RKO (cell line): ENCODE data around the gene NINJ2.
A peak's percentile ranks its signal among the peaks of the same experiment; 100 is the strongest.

ENCODE experiments used
- DNase-seq: peaks from one replicate; pipeline ENCODE4 v3.0.0-alpha.2; 2016; ENCODE audit warnings: low spot score

Gene NINJ2

DNA sequence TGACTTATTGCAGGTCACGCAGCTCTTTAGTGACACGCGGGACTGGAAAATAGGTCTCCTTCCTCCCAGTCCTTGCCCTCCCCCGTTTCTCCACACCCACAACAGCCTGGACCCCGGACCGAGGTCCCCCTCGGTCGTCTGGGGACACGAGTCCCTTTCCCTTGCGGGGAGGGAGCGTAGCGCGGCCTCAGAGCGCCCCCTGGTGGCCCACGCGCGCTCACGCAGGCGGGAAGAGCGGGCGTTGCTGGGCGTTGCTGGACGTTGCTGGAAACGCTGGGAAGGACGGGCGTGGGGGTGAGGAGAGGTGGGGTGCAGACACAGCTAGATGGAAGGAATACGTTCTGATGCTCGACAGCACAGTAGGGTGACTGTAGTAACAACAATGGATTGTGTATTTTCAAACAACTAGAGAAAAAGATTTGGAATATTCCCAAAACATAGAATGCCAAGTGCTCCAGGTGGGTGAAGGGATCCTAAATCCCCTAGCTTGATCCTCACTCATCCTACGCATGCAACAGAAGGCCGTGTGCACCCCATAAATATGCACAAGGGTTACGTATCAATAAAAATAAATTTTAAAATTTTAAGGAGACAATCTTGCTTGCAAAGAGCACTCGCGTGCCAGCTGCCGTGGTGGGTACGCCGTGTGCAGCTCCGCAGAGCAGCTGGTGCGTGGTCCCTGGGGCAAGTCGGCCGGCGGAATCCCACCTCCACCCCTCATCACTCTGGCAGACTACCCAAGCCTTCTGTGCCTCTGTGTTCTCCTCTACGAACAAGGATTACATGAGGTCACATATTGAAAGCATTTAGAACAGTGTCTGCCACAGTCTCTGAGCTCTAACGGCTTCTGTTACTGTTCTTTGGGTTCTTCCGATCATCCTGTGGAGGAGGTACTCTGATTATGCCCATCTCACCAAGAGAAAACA, 116.1 kb downstream of the NINJ2 start:
- peak; percentile 65 for DNase-seq

DNA sequence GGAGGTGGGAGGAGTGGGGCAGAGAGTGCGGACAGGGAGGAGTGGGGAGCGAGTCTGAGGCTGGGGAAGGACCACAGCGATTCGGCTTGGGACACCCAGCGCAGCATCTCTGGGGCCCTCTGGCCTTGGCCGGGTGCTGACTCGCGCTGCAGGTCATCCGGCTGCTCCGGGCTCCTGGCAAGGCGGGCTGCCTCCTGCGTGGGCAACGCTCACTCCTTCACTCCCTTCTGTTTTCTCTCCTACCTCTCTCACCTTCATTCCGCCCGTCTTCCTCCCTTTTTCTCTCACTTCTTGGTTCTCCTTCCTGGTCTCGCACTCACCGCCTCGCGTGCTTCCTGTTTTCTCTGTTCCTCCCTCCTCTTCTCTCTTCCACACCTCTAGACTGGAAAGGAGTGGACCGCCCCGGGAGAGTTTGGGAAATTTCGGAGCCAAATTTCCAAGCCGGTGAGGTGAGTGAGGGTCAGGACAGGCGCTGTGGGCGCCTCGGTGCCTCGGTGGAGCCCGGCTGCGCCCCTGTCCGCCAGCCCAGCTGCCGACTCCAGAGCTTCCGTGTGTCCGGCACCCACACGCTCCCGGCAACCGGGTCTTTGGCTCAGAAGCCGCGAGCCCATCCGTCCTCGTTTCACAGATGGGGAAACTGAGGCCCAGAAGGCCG, 116.9 kb downstream of the NINJ2 start:
- DNase-seq, result peak; percentile 48

DNA sequence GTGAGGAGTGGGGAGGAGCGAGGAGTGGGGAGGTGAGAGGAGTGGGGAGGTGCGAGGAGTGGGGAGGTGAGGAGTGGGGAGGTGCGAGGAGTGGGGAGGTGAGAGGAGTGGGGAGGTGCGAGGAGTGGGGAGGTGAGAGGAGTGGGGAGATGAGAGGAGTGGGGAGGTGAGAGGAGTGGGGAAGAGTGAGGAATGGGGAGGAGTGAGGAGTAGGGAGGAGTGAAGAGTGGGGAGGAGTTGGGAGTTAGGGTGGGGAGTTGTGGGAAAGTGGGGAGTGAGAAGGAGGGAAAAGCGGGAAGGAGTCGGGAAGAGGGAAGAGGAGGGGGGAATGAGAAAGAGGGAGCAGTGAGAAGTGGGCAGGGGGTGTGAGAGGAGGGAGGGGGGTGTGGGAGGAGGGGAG, 117.4 kb downstream of the NINJ2 start:
- DNase-seq, result no peak

DNA sequence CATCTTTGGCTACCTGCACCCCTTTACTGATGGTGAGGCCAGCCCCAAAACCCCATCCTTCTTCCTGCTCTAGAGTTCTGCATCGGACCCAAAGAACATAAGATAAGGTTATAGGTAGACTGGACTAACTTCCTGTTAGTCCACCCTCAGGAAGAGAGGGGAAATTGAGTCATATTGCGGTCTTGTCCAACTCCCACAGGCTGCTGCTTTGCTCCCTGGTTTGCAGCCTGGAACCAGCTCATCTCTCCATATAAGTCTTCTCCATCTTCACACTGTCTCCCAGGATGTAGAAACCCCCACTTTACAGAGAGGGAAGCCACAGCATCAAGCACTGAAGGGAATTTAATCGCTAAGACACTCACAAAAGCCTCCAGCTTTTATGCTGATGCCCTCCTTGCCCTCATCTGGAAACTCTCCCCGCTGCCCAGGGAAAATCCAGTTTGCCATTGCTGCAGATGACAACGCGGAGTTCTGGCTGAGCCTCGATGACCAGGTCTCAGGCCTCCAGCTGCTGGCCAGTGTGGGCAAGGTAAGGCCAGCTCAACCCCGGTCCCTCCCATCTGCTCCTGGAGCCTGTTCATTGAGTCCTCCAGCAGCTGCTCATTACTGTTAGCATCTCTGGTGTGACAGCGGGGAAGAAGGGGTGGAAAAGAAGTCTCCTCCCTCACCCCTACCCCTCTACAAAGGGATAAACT, 118.2 kb downstream of the NINJ2 start:
- no peak for DNase-seq

DNA sequence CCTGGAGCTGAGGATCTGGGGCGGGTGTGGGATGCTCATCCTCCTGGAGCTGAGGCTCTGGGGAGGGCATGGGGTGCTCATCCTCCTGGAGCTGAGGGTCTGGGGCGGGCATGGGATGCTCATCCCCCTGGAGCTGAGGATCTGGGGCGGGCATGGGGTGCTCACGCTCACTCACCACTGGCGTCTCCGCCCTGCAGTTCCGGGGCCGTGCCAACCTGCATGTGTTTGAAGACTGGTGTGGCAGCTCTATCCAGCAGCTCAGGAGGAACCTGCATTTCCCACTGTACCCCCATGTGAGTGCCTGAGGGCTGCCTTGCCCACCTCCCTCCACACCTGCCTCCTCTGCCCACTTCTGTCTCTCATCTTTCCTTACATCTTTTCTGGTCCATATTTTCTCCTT, 119.1 kb downstream of the NINJ2 start:
- DNase-seq, result no peak

DNA sequence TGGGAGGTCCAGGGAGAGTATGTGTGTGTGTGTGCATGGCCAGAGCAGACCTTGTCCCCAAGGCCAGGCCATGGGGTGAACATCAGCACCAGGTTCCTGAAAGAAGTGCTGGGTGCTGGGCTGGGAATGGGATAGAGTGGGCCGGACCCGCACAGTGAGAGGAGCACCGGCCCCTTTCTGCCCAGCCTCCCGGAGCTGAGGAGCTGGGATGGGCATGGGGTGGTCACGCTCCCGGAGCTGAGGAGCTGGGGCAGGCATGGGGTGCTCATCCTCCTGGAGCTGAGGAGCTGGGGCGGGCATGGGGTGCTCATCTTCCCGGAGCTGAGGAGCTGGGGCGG, 120.2 kb downstream of the NINJ2 start:
- no peak for DNase-seq

DNA sequence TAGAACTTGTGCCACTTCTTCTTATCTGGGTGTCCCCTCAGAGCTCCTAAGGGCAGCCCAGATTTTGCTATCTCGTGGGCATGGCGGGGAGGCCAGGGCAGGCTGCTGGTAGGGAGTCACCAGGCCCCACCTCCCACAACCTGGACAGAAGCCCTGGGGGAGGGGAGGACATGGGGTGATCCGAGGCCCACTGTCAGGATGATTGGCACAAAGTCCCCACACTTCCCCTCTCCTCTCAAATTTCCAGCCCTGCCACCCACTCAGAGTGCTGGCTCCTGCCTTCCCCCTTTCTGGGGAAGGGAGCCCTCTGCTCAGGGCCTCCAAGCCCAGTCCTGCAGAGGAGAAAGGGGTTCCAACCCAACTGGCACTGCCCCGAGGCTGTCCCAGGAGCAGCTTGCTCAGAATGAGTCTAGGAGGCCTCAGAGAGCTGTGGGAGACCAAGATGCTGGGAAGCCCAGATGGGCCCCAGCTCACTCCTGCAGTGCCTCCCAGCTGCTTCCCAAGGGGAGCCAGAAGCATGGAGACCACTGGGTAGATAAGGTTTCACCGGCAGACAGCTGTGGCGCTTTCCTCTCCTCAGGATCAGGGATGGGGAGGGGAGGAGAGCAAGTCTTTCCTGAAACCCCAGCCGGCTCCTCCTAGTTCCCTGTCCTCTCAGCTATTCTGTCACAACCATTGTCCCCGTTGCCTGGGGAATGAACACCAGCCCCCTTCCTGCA, 120.7 kb downstream of the NINJ2 start:
- no peak for DNase-seq

DNA sequence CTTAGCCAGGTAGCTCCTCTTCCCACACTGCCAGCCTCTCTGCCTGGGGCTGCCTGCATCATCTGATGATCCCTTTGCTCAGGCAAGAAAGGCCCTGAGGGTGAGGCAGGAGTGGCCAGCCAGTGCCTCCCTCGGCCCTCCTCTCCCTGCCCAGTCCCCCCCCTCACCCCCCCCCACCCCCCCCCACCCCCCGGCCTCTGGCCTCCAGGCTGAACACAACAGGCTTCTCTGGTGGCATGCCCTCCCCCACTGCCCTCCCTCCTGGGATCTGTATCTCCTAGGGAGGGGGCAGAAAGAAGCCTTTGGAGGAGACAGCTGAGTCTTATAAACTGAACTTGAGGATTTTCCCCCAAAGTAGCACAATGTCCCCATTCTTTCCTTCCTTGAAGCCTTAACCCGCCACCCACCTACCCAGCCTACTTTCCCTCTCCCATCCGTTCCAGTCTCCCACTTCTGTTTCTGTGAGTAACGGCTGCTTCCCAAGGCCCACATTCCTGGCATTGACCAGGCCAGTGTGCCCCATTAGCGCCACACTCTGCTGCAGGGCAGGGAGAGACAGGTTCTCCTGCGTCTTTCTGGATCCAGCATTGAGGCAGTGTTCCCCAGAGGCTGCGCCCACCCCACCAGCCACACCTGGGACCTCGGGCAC, 121.4 kb downstream of the NINJ2 start:
- no peak for DNase-seq

DNA sequence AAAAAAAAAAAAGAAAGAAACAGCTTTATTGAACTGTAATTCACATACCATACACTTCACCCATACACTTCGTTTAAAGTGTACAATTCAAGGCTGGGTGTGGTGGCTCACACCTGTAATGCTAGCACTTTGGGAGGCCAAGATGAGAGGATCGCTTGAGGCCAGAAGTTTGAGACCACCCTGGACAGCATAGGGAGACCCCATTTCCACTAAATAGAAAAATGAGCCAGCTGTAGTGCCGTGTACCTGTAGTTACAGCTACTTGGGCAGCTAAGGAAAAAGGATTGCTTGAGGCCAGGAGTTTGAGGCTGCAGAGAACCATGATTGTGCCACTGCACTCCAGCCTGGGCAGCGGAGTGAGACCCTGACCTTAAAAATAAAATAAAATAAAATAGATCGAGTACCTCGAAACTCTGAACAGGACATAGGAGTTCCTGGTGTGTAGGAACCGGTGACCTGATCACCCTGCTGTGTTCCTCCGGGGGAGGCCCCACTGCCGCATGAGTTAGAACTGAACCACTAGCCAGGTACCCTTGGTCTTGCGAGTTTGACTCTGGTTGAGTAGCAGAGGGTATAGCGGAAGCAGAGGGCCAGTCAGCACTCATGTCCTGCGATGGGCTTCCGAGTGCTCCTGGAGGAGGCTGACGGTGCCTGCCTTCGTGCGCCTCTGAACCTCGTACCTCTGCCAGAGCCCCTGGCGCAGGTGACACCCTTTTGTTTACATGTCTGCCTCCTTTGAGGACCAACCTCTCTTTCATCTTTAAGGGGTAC, 123.5 kb downstream of the NINJ2 start:
- DNase-seq, result no peak

DNA sequence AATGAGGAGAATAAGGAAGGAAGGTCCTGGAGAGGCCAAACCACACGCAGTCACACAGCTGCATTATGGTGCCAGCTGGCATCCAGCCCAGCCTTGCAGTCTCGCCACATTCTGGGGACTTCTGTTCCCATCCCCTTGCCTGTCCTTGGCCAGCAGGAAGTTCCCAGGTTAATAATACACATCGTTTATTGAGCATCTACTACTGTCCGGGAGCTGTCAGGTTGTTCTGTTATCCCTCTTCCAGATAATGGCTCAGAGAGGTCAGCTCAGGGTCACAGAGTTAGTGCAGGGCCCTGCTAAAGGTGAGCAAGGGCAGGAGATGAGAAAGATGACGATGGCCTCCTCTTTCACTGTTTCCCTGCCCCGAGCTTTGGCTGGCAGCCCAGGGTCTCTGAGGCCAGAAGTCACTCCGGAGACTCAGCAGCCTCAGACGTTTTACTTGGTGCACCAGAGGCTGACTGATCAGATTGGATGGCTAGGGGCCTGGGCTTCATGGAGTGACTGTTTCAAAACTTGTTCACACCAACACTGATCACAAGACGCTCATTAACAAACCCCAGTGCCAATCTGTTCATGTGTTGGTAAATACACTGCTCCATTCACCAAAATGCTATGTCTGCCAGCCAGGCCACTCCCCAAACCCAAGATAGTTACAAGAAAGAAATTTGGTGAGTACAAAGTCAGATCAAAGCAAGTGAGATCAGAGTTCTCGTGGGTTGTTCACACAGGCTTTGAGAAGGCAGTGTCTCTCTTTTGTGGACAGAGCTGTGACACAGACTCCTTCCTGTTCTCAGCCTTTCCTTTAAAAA, 124.3 kb downstream of the NINJ2 start:
- peak; percentile 23 for DNase-seq

DNA sequence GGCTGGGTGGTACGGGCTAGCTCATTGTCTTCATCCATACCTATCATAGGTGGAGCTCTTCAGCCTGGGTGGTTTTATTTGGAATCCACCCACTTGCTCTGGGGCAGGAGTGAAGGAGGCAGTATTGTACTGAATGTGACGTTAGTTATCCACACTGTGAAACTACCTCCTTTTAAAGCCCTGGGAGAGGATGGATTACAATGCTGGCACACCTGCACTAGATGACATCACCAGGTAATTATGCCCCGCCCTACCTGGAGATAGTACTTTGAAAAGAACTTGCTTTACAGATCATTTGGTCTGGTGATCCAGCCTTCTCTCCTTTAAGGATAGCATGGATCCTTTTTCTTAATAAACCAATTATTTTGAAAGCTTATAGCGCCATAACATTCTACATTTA, 125.5 kb downstream of the NINJ2 start:
- no peak for DNase-seq

DNA sequence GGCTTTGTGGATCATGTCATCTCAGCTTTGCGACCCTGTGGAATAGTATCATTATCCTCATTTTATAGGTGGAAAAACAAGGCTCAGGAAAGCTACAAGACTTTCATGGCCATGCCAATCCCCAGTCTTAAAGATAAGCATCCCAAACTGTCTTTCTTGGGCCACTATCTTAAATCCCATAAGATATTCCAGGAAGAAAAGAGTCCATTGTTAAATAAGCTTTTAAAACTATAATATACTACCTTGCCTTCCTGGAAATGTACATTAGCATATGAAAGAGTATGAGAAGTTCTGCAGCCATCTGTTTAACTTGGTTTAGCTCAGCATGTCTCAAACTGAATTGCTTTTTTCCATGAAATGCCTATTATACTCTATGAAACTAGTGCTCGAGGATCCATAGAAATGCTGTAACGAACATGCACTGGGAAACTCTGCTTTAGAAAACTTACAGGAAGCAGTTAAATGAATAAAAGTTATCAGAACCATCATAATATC, 126.4 kb downstream of the NINJ2 start:
- DNase-seq, result no peak

DNA sequence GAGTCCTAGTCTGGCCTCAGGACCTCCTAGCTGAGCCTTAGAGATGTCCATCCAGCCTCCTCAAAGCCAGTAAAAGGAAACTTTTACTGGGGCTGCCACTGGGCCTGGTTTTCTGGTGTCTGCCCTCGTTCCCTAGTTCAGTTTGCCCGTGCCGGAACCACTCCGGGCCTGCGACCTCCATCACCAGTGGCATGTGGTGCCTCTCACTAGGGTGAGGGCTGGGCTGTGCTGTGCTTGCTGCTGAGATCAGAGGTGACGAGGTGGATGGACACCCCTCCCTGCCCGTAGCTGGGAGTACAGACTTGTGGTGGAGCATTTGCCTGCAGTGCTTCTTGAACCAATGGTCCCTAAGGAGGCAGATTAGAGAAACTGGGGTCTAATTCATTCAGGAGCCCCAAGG, 127.8 kb downstream of the NINJ2 start:
- no peak for DNase-seq

DNA sequence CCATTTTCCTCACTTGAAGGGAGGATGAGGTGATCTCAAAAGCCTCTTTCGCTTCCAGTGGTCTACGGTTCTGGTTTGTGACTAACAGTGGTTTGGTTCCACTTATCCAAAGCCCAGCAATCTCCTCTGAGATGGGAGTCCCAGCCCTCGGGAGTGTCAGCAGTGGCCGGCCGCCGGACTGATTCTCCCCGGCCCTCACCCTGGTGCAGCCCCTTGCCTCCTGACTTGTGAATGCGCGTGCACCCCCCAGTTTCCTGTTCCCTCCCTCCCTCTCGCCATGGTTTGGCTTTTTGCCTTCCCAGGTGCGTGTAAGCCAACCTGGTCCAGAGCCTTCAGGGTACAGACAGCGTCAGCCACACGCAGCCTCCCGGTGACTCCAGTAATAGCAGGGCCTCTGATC, 129.0 kb downstream of the NINJ2 start:
- DNase-seq, result no peak

DNA sequence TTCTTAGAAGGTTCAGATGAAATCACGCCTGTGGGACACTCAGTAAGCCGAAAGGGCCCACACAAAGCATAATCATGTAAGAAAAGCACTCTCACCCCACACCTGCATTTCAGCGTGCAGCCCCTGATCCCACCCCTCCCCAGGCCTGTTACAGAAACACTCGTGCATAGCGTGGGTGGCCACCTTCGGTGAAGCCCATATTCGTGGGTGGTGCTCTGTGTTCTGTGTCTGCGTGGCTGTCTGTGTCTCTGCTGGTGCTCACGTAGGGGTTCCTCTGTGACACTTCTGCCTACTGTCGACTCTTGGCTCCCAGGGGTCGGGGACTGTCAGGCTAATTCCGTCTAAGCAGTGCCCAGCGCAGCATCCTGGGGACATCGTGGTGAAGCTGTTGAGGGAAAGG, 129.5 kb downstream of the NINJ2 start:
- no peak for DNase-seq

DNA sequence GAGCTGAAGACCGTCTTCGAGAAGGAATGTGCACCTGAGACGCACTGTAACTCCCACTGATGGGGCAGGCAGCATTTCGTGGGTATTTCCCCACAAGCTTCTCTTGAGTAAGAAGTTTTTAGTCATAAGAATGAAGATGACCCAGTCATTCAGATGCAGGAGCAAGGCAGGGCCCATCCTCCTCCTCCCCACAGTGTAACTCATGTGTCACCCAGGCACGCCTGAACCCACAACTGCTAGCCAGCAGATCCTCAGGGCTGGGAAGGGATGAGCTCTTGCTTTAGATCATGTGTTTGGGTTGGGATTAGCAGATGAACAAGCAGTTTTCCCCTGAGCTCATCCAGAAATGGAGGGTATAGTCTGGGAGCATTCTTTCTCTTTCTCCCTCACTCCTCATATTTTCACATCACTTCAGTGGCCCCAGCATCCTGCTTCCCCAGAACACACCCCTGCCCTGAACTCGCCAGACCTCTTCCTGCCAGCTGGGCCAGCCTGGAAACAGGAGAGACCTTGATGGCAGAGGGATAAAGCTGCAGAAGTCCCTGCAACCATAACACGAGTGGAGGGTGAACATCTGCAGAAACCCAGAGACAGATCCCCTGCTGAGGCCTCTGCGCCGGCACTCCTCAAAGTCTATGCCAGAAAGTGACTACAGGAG, 130.2 kb downstream of the NINJ2 start:
- DNase-seq, result no peak

DNA sequence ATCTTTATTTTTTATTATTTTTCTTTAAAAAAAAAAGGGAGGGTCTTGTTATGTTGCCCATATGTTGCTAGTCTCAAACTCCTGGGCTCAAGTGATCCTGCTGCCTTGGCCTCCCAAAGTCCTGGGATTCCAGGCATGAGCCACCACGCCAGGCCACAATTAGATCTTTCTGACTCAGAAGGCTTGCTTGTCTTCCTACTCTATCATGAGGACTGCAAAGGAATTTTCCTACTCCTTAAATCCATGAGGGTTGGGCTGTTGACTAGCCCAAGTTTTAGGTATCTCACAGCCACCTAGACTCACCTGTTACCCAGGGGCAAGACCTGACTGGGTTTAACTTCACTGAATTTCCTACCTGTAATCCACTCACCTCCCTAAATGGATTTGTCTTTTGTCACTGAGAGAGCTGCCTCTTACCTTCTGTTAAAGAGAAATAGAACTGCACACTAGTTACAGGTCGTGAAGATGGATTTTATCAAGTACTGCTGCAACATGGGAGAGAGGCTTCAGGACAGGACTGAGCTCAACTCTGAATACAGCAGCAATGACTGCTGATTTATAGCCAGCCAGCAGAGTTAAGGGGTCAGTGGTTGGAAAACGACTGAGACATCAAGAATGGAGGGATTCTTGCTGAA, 131.2 kb downstream of the NINJ2 start:
- DNase-seq, result no peak

DNA sequence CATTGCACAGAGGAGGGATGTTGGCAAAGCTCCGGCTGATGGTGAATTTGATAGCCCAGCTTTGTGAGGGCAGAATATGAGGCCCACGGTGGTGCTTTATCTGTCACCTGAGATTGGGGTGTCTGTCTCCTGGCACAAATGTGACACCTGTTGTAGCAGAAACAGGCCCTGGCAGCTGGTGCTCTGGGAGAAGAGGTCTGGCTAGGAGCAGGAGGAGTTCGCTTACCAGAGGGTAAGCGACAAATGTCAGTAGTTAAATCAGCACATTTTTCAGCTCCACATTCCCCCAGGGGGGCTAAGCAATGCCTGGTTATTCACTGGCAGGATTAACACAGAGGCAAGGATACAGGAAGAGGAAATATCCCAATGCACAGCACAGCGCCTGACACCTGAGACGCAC, 132.4 kb downstream of the NINJ2 start:
- DNase-seq, result no peak

DNA sequence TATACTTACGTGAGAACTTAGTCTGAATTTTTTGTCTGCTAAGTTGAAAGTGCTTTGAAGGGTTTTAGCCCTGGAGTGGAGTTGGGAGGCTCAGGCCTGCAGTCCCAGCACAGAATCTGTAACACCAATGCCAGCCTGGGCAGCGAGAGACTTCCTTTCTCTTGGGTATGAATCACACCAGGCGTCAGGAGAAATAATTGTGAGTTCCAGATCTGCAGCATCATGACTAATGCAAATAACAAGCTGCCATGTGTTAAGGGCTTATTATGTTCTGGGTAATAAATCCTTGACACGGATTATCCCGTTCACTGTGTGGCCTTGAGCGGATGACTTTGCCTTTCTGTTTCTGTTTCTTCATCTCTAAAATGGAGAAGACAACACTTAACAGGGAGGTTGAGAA, 132.9 kb downstream of the NINJ2 start:
- peak; percentile 74 for DNase-seq
